Liver (tissue), 9 donors: ENCODE results near the gene TRIM14. TPM values are rescaled to one million over a fixed set of nuclear protein-coding genes. Genes with fewer than 3 reads are reported as not detected.

Experiments used
- DNase-seq: peaks from one replicate; pipeline ENCODE4 v3.0.0-alpha.2; 2017; ENCODE audit warnings: low spot score
- H3K27ac ChIP-seq, 2 donors: one replicate each; pipeline ENCODE4 v1.7.0; 2013; ENCODE audit warnings: inconsistent platforms in 2 of 2, low read length in 2 of 2, control low read depth in 1 of 2, low read depth in 1 of 2, mild to moderate bottlenecking in 1 of 2
- H3K27me3 ChIP-seq, 4 donors: one replicate each; pipeline versions ENCODE4 v1.6.1 to v1.7.0; 2013; ENCODE audit warnings: low read length in 3 of 4, inconsistent platforms in 1 of 4, mild to moderate bottlenecking in 1 of 4, moderate library complexity in 1 of 4; ENCODE audit not compliant: control insufficient read depth in 4 of 4, insufficient read depth in 4 of 4
- H3K36me3 ChIP-seq, 4 donors: one replicate each; pipeline versions ENCODE4 v1.6.1 to v1.7.0; 2013; ENCODE audit warnings: low read length in 3 of 4, mild to moderate bottlenecking in 3 of 4, low read depth in 1 of 4, moderate library complexity in 1 of 4; ENCODE audit not compliant: control insufficient read depth in 4 of 4, insufficient read depth in 3 of 4
- H3K4me1 ChIP-seq, 4 donors: one replicate each; pipeline versions ENCODE4 v1.6.1 to v1.7.0; 2013; ENCODE audit warnings: low read length in 3 of 4, mild to moderate bottlenecking in 3 of 4, moderate library complexity in 1 of 4; ENCODE audit not compliant: control insufficient read depth in 4 of 4, insufficient read depth in 4 of 4
- H3K4me3 ChIP-seq, 3 donors: one replicate each; pipeline versions ENCODE4 v1.6.1 to v1.7.0; 2013; ENCODE audit warnings: low read length in 3 of 3, control low read depth in 1 of 3, low read depth in 1 of 3, mild to moderate bottlenecking in 1 of 3
- H3K9ac ChIP-seq, 2 donors: one replicate each; pipeline ENCODE4 v1.7.0; 2013; ENCODE audit warnings: low read length in 2 of 2, mild to moderate bottlenecking in 2 of 2, moderate library complexity in 2 of 2, control low read depth in 1 of 2, low read depth in 1 of 2
- H3K9me3 ChIP-seq, 4 donors: one replicate each; pipeline versions ENCODE4 v1.6.1 to v1.7.0; 2013; ENCODE audit warnings: low read length in 3 of 4; ENCODE audit not compliant: control insufficient read depth in 4 of 4
- FOXA1 ChIP-seq: IDR thresholded peaks from 2 replicates; pipeline ENCODE4 v1.6.1; 2016; ENCODE audit warnings: antibody characterized with exemption
- HNF4G ChIP-seq: IDR thresholded peaks from 2 replicates; pipeline ENCODE4 v1.6.1; 2016; ENCODE audit warnings: antibody characterized with exemption
- NR2F2 ChIP-seq: IDR thresholded peaks from 2 replicates; pipeline ENCODE4 v1.6.1; 2016; ENCODE audit warnings: antibody characterized with exemption
- RAD21 ChIP-seq, 2 donors: IDR thresholded peaks; 2 replicates each; pipeline ENCODE4 v1.6.1; 2016; ENCODE audit warnings: antibody characterized with exemption in 2 of 2, mild to moderate bottlenecking in 2 of 2
- RXRA ChIP-seq, 2 donors: IDR thresholded peaks; 2 replicates each; pipeline ENCODE4 v1.6.1; 2017 to 2018; ENCODE audit warnings: antibody characterized with exemption in 2 of 2, mild to moderate bottlenecking in 1 of 2
- YY1 ChIP-seq: IDR thresholded peaks from 2 replicates; pipeline ENCODE4 v1.6.1; 2016; ENCODE audit warnings: antibody characterized with exemption, mild to moderate bottlenecking
- WGBS: extraction: QIAGEN DNeasy Blood & Tissue Kit; methylation state at CpG from one replicate; pipeline ENCODE4 v1.1.7; 2013; 5-methylcytosine and 5-hydroxymethylcytosine counted together
- polyA plus RNA-seq, 2 donors: library from polyadenylated mRNA; stranded (reverse) in 1 of 2; unstranded in 1 of 2; fragments of 200-250 nt in 1 of 2; fragments of >200 nt in 1 of 2; fragmentation: Nextera tagmentation in 1 of 2; extraction: Ambion mirVana in 1 of 2; gene quantifications; one replicate each; pipeline versions ENCODE4 v1.2.1 to v1.2.3, GENCODE V29; 2013 to 2015
- total RNA-seq, 2 donors: library from RNA; depleted of rRNA; stranded (reverse); fragments of >200 nt; gene quantifications; one replicate each; pipeline ENCODE4 v1.2.3, GENCODE V29; 2014
- TF ChIP-seq, protein P1 (sequence below): IDR thresholded peaks from 2 replicates; pipeline ENCODE4 v1.6.1; 2016; ENCODE audit warnings: antibody characterized with exemption
- TF ChIP-seq, protein P2 (sequence below): fragments of 150-350 bp; IDR thresholded peaks from 2 replicates; pipeline ENCODE4 v1.5.1; 2017; ENCODE audit warnings: improper control_type of control experiment, low read depth, low read length; ENCODE audit not compliant: missing input control
- TF ChIP-seq, protein P3 (sequence below): IDR thresholded peaks from 2 replicates; pipeline ENCODE4 v1.6.1; 2016; ENCODE audit warnings: antibody characterized with exemption
- donor health status: healthy.
- donor health status: healthy.
- donor health status: healthy.
- donor health status: healthy.
- donor health status: healthy.

Gene TRIM14
- total and polyA plus RNA-seq, 4 donors, result 15.2 to 22.0 (median 17.8) TPM

DNA sequence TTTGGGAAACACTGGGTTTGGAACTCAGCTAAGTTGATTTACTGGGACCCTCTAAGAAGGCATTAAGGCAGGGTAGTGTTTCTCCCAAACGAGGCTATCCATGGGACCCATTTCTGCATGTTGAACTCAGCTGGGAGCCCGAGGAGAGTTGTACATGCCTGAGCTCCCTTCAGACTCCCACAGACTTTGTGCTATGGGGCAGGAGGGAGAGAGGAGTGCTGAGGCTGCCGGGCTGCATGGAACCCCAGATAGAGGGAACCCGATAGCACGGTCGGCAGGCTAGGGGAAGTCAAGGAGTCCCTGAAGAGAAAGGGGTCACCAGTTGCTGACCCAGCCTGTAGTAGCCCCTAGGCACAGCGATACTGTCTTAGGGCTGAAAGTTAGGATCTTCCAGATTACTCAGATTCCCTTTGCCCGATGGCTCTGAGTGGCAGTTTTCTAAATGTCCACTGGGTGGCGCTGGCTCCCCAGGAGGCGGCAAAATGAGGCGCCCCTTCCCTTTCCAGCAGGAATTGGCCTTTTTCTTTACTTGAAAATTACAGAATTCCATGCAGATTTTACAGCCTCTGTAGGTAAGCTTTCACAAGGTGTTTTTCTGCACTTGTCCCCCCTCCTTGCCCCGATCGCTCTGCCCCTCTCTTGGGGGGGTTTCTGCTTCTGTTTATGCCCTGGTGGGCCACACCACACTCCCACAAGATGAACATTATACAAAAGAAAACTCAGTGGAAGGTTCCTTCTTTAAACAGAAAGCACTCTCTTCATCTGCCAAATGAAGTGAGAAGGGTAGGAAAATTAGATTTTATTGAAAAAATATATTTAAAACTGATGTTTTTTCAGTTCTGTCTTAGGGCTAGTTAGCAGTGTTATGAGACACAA, 44.7 kb downstream of the TRIM14 start:
- Histone ChIP-seq H3K9me3 (no peaks in the 10 kb centered on the region), H3K4me3 (no peak overlapping the region), H3K36me3 (peaks cover 0 to 8% (median 5%) of the 10 kb centered on the region in 4 donors), H3K27me3 (no peaks in the 10 kb centered on the region), H3K27ac (peak overlapping the region in 1 of 2 donors; percentile 4), H3K9ac (no peak overlapping the region), H3K4me1 (peaks cover 0 to 22% (median 12%) of the 10 kb centered on the region in 4 donors)
- peak; percentile 79 for DNase-seq
- TF ChIP-seq, protein P1, sequence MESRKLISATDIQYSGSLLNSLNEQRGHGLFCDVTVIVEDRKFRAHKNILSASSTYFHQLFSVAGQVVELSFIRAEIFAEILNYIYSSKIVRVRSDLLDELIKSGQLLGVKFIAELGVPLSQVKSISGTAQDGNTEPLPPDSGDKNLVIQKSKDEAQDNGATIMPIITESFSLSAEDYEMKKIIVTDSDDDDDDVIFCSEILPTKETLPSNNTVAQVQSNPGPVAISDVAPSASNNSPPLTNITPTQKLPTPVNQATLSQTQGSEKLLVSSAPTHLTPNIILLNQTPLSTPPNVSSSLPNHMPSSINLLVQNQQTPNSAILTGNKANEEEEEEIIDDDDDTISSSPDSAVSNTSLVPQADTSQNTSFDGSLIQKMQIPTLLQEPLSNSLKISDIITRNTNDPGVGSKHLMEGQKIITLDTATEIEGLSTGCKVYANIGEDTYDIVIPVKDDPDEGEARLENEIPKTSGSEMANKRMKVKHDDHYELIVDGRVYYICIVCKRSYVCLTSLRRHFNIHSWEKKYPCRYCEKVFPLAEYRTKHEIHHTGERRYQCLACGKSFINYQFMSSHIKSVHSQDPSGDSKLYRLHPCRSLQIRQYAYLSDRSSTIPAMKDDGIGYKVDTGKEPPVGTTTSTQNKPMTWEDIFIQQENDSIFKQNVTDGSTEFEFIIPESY, result no peak
- TF ChIP-seq, protein P2, sequence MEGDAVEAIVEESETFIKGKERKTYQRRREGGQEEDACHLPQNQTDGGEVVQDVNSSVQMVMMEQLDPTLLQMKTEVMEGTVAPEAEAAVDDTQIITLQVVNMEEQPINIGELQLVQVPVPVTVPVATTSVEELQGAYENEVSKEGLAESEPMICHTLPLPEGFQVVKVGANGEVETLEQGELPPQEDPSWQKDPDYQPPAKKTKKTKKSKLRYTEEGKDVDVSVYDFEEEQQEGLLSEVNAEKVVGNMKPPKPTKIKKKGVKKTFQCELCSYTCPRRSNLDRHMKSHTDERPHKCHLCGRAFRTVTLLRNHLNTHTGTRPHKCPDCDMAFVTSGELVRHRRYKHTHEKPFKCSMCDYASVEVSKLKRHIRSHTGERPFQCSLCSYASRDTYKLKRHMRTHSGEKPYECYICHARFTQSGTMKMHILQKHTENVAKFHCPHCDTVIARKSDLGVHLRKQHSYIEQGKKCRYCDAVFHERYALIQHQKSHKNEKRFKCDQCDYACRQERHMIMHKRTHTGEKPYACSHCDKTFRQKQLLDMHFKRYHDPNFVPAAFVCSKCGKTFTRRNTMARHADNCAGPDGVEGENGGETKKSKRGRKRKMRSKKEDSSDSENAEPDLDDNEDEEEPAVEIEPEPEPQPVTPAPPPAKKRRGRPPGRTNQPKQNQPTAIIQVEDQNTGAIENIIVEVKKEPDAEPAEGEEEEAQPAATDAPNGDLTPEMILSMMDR, result peak; percentile 95
- TF ChIP-seq YY1, result no peak
- no peak for TF ChIP-seq FOXA1
- peak; percentile 94 to 96 for TF ChIP-seq RAD21 (IDR thresholded peaks at IDR 0.05)
- 25% methylated on average over 13 of the region's 13 CpGs for WGBS

DNA sequence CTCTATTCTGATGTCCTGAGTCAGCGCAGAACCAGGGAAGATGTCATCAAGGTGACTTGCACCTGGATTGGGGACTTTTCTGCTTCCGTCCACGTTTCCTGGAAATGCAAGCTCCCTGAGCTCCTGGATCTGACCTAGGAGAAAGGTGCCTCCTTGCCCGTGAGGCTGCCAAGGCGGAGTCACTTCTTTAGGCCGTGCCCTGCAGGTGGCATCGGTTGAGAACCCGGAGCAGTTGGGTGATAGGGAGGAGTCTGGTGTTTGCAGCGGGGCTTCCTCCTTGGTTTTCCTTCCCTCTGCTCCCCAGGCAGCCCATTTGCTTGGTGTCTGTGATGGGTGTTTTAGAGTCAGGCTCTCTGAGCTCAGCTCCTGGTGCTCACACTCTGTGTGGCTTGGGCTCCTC, 47.3 kb downstream of the TRIM14 start:
- Histone ChIP-seq H3K27ac (no peak overlapping the region), H3K36me3 (peaks cover 0 to 2% (median 0%) of the 10 kb centered on the region in 4 donors), H3K27me3 (no peaks in the 10 kb centered on the region), H3K9ac (peak overlapping the region in 1 of 2 donors; percentile 12), H3K4me3 (no peak overlapping the region), H3K4me1 (peaks cover 0 to 21% (median 11%) of the 10 kb centered on the region in 4 donors), H3K9me3 (no peaks in the 10 kb centered on the region)
- 89% methylated on average over 9 of the region's 9 CpGs for WGBS
- TF ChIP-seq, protein P3, sequence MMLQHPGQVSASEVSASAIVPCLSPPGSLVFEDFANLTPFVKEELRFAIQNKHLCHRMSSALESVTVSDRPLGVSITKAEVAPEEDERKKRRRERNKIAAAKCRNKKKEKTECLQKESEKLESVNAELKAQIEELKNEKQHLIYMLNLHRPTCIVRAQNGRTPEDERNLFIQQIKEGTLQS, result no peak
- TF ChIP-seq FOXA1 (no peak), RXRA (IDR thresholded peaks at IDR 0.05) (no peak), NR2F2 (no peak), RAD21 (IDR thresholded peaks at IDR 0.05) (no peak), HNF4G (no peak)
- TF ChIP-seq, protein P2, result no peak
- DNase-seq, result no peak
